Iris pigment epithelial cell (primary cell): ENCODE measurements around the gene RBBP5.
A peak's percentile ranks its signal among the peaks of the same experiment; 100 is the strongest.

Source experiments
- DNase-seq: peaks from one replicate; pipeline ENCODE4 v3.0.0-alpha.2; 2011; ENCODE audit warnings: low read depth

Gene RBBP5

DNA sequence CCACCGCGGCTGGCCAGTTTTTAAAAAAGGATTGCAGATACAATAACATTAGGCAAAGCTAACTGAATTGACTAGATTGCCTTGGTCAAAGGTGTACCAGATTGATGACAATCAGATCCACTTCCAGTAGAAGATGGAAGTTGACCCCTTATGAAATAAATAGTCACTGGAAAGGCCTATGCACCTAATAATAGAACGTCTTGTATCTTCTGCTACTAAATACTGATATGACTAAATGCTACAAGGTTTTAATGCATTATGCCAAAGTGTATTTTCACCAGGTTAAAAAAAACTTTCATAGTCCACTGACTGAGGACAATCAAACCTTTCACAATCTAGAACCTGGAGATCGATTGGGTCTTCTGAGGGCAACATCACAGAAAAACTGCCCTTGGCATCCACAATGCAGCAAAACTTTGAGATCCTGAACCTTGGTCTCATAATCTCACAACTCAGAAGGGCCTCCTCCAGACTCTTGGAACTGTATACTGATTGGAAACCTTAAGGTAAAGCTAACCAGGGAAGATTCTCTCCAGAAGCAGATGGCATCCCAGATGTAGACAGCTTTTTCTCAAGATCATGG is 7.8 kb upstream of the RBBP5 start:
- DNase-seq: no peak

DNA sequence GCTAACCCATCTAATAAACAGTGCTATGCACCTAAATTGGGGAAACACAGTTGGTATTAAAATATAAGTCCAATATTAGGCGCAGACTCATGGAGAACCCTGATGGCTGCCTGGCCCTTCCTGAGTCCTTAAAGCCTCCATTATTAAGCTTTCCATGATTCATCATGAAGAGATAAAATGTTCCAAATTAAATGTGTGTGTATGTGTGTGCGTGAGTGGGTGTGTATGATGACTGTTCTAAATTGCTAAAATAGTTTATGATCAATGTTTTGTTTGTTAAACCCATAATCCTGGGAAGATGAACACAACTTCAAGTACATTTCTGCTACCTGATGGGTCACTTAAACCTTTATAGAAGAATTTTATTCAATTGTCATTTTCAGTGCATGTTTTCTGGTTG is 6.3 kb upstream of the RBBP5 start:
- DNase-seq: no peak

DNA sequence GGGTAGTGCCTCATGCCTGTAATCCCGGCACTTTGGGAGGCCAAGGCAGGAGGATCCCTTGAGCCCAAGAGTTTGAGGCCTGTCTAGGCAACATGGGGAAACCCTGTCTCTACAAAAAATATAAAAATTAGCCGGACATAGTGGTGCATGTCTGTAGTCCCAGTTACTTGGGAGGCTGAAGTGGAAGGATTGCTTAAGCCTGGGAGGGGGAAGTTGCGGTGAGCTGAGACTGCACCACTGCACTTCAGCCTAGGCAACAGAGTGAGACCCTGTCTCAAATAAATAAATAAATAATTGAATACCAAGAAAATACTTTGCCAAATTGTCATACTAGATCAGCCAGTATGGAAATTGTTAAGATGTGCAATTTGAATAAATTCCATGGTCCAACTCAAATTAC is 5.9 kb upstream of the RBBP5 start:
- no peak for DNase-seq

DNA sequence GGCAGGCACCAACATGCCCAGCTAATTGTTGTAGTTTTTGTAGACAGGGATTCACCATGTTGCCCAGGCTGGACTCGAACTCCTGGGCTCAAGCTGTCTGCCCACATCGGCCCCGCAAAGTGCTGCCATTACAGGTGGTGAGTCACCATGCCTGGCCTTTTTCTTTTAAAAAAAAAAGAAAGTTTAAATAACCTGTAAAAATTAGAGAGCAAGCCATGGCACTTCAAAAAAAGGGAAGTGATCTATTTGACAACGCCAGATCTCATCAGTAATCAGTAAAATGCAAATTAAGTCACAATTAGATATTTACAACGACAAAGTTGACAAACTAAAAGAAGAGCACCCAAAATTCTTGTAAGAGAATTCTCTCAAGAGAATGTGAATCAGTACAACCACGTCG is 2.9 kb upstream of the RBBP5 start:
- DNase-seq: no peak

DNA sequence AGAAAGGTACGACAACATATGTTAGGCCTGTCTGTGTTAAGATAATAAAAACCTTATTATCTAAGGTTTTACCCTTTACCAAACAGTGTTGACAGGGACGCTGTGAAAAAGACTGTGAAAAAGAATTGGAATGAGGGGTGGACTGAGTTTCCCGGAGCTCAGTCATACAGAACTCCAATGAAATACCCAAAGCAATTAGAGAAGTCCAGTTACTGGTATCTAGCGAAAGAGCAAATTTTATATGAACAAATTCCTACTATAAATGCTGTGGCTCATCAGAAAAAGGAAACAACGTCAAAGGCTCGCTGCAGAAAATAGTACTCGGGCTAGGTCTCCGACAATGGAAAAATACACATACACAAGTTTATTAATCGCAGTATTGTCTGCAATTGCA is 708 bp upstream of the RBBP5 start:
- DNase-seq: no peak

DNA sequence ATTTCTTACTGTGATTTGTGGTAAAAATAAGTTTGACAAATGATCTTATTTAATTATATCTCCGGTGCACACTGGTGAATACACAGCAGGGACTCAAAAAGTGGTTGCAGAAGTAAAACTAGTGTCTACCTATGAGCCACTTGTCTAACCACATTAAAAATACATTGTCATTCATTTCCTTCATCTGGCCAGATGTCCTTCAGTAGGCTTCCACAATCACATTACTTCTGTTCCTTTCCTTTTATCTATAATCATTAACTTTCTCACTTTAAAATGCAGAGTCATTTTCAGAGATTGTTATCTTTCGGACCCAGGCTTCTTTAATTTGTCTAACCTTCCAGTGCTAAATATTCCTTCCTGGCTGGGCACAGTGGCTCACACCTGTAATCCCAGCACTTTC is 3.0 kb downstream of the RBBP5 start:
- DNase-seq: no peak

DNA sequence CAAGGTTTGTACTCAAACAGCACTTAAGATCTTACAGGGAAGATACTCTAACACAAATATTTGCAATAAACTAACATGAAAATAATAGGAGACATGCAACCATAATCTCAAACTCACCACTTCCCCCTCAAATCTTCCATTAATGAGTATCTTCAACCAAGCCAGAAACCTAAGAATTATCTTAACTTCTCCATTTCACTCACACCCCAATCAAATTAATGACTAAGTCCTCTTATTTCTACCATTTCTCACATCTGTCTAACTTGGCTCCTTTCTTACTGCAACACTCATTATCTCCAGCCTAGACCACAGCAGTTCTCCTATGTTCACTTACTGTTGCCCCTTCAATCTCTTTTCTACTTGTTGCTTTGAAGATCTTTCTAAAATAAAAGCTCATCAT is 10.4 kb downstream of the RBBP5 start:
- no peak for DNase-seq

DNA sequence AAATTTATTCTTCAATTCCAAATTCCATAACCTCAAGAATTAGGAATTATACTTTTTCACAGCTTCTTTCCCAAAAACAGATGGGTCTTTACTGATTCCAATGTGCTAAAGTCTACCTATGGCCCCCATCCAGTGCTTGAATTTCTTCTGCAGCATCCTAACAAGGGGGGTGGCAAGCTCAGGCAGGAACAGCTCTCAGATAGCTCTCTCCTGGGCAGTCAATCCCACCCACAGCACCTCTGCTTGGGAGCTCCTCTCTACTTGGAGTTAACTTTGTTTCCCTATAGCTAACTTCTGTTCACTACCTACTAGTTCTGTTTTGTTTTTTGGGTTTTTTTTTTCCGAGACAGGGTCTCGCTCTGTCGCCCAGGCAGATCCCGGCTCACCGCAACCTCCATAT is 12.1 kb downstream of the RBBP5 start:
- DNase-seq: no peak

DNA sequence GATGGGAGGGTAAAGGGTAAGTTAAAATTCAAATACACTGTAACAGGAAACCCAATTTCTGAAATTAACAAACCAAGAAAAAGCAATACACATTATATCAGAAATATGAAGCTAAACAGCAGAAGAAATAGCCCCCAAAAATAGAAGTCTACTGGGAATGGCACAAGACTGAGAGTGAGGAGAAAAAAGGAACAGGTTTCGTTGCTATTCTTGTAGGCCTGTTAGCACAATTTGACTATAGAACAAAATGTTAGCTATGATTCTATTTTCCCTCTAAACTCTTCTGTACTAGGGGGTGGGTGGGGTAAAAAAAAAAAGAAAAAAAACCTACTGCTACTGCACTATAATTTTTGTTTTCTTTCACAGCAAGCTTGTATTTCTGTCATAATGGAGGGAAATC is 12.5 kb downstream of the RBBP5 start:
- DNase-seq: no peak

DNA sequence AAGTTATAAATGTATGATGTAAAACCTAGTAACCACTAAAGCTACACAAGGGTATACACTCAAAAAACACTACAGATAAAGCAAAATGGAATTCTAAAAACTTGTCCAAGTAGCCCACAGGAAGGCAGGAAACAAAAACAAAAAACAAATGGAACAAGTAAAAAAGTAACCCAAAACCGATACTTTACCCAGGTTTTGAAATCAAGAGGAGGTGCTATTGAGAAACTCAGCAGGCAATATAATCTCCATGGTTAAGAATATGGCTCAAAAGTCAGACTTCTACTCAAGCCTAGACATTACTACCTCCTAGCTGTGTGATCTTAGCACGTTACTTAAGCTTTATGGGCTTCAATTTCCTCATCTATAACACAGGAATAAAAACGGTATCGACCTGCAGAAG is 13.3 kb downstream of the RBBP5 start:
- DNase-seq: peak; percentile 4

DNA sequence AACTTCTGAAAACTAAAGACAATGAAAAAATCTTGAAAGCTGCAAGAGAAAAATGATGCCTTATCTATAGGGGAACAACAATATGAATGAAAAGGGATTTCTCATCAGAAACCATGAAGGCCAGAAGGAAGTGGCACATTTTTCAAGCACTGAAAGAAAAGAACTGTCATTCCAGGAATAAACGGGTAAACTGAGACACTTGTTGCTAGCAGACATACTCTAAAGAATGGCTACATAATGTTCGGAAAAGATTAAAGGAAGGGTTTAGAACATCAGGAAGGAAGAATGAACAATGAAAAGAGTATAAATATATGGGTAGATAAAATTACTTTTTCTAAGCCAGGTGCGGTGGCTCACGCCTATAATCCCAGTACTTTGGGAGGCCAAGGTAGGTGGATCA is 14.5 kb downstream of the RBBP5 start:
- no peak for DNase-seq

DNA sequence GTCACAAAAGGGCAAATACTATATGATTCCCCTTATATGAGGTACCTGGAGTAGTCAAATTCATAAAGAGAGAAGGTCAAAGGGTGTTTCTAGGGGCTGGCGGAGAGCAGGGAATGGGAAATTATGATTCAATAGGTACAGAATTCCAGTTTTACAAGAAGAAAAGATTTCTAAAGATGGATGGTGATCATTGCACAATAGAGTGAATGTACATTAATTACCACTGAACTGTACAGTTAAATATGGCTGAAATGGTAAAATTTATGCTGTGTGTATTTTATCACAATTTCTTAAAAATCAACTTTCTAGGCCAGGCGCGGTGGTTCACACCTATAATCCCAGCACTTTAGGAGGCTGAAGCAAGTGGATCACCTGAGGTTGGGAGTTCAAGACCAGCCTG is 19.4 kb downstream of the RBBP5 start:
- no peak for DNase-seq

DNA sequence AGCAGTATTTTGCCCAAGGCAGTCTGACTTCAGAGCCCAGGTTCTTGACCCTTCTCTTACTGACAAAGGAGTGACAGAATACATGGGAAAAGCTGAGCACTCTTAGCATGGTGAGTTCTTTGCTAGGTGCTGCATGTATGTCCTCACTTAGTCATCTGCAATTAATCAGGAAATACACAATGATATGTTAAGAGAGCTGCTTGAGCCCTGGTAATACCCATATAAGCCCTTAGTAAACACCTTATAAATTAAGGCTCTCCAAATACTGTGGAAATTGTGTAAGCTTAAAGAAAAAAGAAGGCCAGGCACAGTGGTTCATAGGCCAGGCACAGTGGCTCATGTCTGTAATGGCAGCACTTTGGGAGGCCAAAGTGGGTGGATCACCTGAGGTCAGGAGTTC is 23.5 kb downstream of the RBBP5 start:
- no peak for DNase-seq

DNA sequence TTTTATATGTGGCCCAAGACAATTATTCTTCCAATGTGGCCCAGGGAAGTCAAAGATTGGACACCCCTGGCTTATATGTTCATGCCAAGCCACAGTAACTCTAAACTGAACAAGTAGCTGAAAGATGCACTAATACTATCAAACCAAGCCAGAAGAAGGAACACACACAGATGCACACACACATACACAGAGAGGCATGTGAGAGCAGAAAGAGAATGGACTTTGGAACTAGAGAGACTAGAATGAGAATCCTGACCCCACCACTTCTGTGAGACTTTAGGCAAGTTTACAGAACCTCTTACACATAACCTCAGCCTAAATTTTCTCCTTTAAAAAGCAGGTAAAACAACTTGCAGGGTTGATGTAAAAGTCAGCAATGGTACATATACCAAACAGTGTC is 26.4 kb downstream of the RBBP5 start:
- no peak for DNase-seq

DNA sequence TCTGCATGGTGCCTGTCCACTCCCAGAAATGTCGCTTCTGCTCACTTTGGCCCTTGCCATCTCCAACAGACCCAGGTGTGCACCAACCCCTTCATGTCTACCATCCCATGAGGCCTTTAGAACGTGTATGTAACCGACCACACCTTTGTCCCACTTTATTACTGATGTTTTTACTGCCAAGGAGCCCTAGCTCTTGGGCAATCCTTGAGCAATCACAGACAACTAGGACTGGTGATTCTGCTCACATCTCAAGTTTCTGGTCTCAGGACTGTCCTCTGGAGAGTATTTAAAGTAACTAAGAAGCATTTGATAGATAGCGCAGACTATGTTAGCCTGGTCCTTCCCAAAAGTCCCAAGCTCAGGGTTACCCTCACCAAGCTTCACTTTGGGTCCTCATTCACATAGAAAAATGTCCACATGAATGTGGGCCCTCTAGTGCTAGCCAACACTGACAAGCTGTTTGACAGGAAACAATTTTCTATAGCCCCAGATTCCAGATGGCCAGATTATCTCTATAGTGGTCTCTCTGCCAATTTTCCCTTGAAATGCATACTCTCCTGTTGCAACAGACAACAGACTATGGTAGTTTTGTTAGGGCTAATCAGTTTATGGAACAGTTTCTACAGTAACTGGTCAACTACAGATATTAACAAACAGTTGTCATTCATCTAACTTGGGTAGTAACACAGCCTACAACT is 30.6 kb downstream of the RBBP5 start:
- DNase-seq: peak; percentile 80

DNA sequence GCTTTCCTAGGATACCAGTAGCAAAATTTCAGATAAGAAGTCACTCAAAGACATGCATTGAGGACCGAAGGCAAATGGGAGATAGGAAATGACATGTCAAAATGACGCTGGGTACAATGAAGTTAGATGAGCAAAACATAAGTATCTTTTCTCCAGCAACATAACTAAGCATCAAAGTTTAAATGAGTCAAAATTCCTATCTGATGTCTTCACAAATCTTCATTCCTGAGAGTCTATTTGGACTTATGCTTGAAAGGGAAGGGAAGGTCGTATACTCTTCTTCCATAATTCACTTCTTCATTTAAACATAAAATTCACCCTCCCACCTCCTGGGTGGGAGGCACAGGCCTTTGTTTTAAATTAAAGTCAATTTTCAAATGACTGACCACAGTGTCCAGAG is 33.4 kb downstream of the RBBP5 start:
- DNase-seq: peak; percentile 6

DNA sequence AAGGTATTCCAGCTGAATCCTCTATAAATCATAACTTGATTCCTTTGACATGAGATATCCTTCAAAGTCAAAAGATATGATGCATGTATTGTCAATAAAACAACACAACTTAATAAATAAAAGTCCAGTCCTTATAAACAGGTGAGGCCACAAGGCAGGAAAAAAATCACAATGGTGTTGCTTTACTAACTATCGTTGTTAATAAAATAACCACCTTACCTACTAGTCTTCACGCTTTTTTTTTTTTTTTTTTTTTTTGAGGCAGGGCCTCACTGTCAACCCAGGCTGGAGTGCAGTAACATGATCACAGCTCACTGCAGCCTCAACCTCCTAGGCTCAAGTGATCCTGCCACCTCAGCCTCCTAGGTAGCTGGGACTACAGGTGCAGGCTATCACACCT is 37.4 kb downstream of the RBBP5 start, which contains the start of gene TMEM81:
TSS of gene TMEM81 (minus strand) at position 101 of the 400 bp plus-strand sequence. CDS start 140 bp downstream, outside the sequence.
- DNase-seq: no peak

DNA sequence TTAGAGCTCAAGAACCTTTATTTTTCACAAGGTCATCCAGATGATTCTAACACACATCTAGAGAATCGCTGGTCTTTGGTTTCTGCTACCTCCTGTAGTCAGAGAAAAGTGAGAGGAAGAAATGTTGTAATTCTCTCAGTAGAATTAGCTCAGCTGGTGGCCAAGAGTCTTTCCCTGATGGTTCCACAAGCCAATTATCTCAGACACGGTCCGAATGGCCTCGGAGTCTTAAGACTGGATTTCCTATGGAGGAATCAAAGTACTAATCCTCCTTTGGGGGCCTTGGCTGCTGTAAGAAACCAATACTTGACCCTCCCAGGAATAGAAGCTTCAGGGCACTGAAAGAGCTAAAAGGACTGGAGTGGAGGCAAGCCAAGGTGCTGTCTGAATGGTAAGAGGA is 39.3 kb downstream of the RBBP5 start:
- no peak for DNase-seq

DNA sequence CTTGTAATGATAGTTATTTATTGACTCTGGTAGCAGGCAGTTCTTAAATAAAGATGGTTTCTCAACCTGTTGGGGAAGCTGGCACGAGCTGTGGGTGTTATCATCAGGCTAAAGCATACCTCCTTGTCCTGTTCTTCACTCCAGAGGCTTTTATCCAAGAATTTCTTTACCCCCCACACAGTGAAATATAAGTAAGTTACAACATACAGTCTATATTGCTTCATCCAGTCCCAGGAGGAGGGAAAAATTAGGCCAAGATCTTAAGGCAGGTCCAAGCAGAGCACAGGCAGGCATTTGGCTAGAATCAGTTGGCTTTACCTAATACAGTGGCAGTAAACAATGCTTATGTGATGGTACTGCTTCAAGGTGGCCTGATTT is 43.9 kb downstream of the RBBP5 start:
- DNase-seq: peak; percentile 28

DNA sequence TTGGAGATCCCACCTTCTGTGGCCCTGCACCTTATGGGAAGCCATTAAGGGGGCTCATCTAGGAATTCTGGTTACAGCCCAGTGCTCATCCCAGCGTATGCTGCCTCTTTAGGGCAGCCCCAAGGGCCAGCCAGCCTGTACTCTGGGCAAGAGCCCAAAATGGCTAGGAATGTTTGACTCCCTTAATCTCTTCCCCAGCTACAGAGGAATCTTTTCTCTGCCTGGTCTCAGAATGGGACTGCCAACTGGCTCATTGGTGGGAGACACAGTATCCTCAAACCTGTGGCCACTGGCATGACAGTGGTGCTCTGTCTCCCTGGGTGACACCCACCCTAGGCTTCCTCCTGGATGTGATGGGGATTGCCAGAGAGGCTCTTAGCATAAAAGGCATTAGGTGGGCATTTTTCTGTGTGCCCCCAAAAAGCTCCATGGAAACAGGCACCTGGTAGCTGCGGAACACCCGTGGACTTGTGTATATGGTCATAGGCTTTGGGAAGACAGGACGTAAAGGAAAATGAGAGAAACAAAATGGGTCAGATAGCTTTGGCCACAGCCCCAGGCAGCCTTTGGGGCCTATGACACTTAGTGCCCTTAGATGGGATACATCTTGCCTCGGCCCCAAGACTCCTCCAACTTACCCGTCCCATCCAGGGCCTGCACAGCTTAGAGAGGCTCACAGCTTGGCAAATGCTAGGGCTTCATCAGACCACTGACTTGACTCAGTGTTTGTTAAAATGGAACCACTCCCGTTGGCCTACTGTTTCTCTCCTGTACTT is 44.4 kb downstream of the RBBP5 start:
- DNase-seq: no peak

DNA sequence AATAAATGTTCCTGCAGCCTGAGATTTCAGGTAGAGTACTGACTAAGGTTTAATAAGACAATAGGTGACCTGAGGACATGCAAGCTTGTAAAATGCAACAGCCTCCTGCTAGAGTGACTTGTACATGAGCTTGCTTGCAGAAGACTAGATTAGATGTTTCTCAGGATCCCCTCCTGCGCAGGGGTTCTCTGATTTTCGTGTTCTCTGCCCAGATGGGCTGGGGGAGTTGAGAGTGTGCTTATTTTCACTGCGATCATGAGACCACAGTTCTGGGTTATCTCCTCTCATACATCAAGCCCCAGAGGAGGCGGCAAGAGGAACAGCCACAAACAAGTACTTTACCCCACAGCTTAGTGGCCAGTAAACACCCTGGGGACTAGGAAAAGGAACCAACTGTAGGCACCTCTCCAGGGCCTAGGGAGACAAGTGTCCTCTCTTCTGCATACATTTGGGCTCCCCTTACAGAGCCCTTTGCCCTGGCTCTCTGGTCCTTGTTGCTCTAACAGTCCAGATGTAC is 45.5 kb downstream of the RBBP5 start:
- no peak for DNase-seq

DNA sequence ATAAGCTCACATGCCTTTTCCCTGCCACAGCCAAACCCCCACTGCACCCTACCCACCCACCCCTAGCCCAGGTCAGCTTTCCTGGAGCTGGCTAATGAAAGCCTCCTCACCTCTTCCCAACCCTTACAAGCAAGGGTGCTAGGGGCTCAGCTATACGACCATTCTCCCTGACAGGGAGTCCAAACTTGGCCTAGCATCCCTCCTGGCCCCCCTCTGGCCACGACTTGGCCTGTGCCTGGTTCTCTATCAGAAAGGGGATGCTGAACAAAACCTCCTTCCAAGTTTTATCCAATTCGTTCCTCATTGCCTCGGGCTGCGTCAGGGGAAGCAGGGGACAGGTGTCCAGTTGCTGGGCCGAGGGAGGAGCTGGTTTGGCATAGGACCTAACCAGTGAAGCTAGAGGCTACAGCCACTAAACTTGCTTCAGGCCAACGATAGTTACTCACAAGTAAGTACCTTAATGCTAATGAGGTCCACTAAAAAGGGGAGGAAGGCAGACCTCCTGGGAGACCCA is 46.1 kb downstream of the RBBP5 start:
- no peak for DNase-seq

DNA sequence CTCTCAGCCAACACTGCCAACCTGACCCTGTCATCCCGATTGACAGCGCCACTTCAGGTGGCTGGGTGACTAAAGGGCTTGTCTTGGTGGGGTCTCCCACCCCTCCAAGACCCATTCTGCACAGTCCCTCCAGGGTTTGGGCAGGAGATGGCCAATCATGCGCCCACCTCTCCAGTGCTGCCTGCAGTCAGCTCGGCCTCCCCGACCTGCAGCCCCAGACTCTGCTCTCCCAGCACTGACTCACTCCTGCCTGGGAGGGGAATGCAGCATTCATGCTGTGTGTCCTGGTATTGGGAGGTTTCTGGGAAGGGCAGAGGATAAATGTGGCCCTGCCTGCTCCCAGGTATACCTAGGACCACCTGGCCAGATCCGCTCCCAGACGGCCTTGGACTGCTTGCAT is 47.3 kb downstream of the RBBP5 start:
- DNase-seq: no peak
